ENCODE measurements around the gene PNPLA7. TPM values are rescaled to one million over a fixed set of nuclear protein-coding genes. Genes with fewer than 3 reads are reported as not detected.

Gene PNPLA7
- total RNA-seq, 2 donors from 2014 or later: 5.8 to 6.1 TPM

GRCh38 chr9:137449081-137449844 is 100.9 kb downstream of the PNPLA7 start:
- DNase-seq: peak; percentile 26
- ATAC-seq: no peak
- intact Hi-C loops (cut with DNase I): no loop called here

GRCh38 chr9:137448602-137448962 is 101.6 kb downstream of the PNPLA7 start:
- DNase-seq: peak; percentile 15
- ATAC-seq: no peak
- intact Hi-C loops (cut with DNase I): no loop called here

GRCh38 chr9:137447722-137448601 is 102.2 kb downstream of the PNPLA7 start:
- intact Hi-C loops (cut with DNase I): no loop called here
- ATAC-seq (peak in 1 of 2 donors; percentile 2), DNase-seq (peak; percentile 20)

- DNase-seq (peak; percentile 22), ATAC-seq (no peak)
- intact Hi-C loops (cut with DNase I): no loop called here
These were observed 103.2 kb downstream of the PNPLA7 start for GRCh38 chr9:137446851-137447471.

GRCh38 chr9:137445930-137446431 is 104.2 kb downstream of the PNPLA7 start:
- intact Hi-C loops (cut with DNase I): no loop called here
- peak in 1 of 2 donors; percentile 7 for ATAC-seq
- peak; percentile 21 for DNase-seq

- intact Hi-C loops (cut with DNase I): no loop called here
- ATAC-seq: peak; percentile 62 to 64
- peak; percentile 77 for DNase-seq
These were observed 104.9 kb downstream of the PNPLA7 start for GRCh38 chr9:137445275-137445807.

GRCh38 chr9:137444106-137444790 is 106.0 kb downstream of the PNPLA7 start:
- ATAC-seq: no peak
- DNase-seq: peak; percentile 6
- intact Hi-C loops (cut with DNase I): no loop called here

GRCh38 chr9:137441935-137442321 is 108.3 kb downstream of the PNPLA7 start:
- intact Hi-C loops (cut with DNase I): no loop called here

GRCh38 chr9:137441289-137441934 is 108.8 kb downstream of the PNPLA7 start, which contains the start of gene ENTPD8:
ENTPD8 (minus strand) TSS chr9:137441357; CDS start chr9:137438285, 3,072 bp downstream.
- ATAC-seq (peak; percentile 24 to 42), DNase-seq (peak; percentile 29)
- intact Hi-C loops (cut with DNase I): no loop called here

More at GRCh38 chr9:137441935-137442321, 108.3 kb downstream of the PNPLA7 start:
- no peak for ATAC-seq
- DNase-seq: no peak

- intact Hi-C loops (cut with DNase I): no loop called here
- peak; percentile 22 for DNase-seq
- ATAC-seq: no peak
These were observed 111.0 kb downstream of the PNPLA7 start for GRCh38 chr9:137439158-137439714.

- DNase-seq (peak; percentile 5), ATAC-seq (no peak)
- intact Hi-C loops (cut with DNase I): no loop called here
These were observed 111.5 kb downstream of the PNPLA7 start for GRCh38 chr9:137438591-137439157.

GRCh38 chr9:137437691-137438590 is 112.3 kb downstream of the PNPLA7 start:
- intact Hi-C loops (cut with DNase I): no loop called here
- peak; percentile 17 for DNase-seq
- ATAC-seq: no peak

GRCh38 chr9:137436761-137437600 is 113.2 kb downstream of the PNPLA7 start:
- no peak for ATAC-seq
- peak; percentile 21 for DNase-seq
- intact Hi-C loops (cut with DNase I): no loop called here

GRCh38 chr9:137435980-137436760 is 114.0 kb downstream of the PNPLA7 start:
- ATAC-seq (peak; percentile 21 to 68), DNase-seq (peak; percentile 73)
- intact Hi-C loops (cut with DNase I): no loop called here

GRCh38 chr9:137435381-137435891 is 114.8 kb downstream of the PNPLA7 start:
- intact Hi-C loops (cut with DNase I): no loop called here
- DNase-seq: peak; percentile 20
- ATAC-seq: no peak
